RWPE1 (cell line): Measurements from ENCODE around the gene RABEP1.

ENCODE experiments used
- CTCF ChIA-PET: fragments of 350-600 bp; sonication (Branson Sonifier 250); formaldehyde crosslinking; extraction: SDS; loops from one replicate; lab custom pipeline; 2021; lab: Yijun Ruan, JAX
- POLR2A ChIA-PET: fragments of 400-600 bp; formaldehyde crosslinking; extraction: SDS; loops from one replicate; lab custom pipeline; 2020; ENCODE audit warnings: antibody characterized with exemption; ENCODE audit not compliant: low non-redundant PET; lab: Yijun Ruan, JAX
- DNase-seq: peaks from one replicate; pipeline ENCODE4 v3.0.0; 2012; ENCODE audit warnings: low spot score
- H3K27ac ChIP-seq: fragments of 450-650 bp; 2 replicates; pipeline ENCODE4 v1.5.1; 2017
- TF ChIP-seq, protein P1 (sequence below): fragments of 450-650 bp; conservative IDR thresholded peaks from 2 replicates; pipeline ENCODE4 v1.5.1; 2017; ENCODE audit warnings: low read depth, mild to moderate bottlenecking

RABEP1 gene

DNA sequence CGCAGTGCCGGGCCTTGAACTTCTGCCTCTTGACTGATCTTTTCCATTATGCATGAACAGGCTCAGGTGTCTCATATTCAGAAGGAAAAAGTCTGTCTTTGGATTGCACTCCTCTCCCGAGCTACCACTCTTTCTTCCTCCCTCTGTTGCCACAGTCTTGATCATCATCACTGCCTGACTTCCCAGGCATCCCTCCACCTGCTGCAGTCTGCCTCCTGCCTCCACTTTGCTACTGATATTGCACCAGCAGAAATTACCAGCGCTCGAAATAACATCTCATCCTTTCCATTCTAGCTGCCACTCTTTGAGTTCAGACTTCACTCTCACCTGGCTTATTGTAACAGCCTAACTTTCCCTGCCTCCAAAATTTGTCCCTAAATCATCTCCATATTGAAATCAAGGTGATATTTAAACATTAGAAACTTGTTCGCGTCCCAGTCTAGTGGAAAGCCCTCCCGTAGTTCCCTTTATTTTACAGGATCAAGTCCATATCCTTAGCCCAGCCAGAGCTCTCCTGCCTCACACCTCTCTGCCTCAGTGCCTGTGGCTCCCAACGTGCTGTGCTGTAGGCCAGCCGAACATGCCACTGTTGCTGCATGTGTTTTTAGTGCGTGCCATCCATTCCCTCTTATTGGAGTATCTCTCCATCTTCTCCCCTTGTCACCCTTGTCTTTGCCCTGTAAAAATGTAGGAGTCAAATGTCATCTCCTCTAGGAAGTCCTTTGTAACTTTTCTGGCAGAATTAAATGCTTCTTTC, 97.4 kb downstream of the RABEP1 start:
- ChIA-PET POLR2A (no interaction called here), CTCF (interaction anchor here (0.6 kb wide), 1 partner anchor 24 kb away, joined by 3 read pairs; no protein-coding TSS in a partner anchor)
- H3K27ac ChIP-seq, result no peak overlapping the region

GRCh38 chr17:5380491-5381135, 98.5 kb downstream of the RABEP1 start:
- H3K27ac ChIP-seq, result no peak overlapping the region
- no peak for DNase-seq
- TF ChIP-seq, protein P1, sequence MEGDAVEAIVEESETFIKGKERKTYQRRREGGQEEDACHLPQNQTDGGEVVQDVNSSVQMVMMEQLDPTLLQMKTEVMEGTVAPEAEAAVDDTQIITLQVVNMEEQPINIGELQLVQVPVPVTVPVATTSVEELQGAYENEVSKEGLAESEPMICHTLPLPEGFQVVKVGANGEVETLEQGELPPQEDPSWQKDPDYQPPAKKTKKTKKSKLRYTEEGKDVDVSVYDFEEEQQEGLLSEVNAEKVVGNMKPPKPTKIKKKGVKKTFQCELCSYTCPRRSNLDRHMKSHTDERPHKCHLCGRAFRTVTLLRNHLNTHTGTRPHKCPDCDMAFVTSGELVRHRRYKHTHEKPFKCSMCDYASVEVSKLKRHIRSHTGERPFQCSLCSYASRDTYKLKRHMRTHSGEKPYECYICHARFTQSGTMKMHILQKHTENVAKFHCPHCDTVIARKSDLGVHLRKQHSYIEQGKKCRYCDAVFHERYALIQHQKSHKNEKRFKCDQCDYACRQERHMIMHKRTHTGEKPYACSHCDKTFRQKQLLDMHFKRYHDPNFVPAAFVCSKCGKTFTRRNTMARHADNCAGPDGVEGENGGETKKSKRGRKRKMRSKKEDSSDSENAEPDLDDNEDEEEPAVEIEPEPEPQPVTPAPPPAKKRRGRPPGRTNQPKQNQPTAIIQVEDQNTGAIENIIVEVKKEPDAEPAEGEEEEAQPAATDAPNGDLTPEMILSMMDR, result no peak
- POLR2A ChIA-PET, result interaction anchor here (0.6 kb wide), 1 partner anchor 9 kb away, joined by 6 read pairs; no protein-coding TSS in a partner anchor
- CTCF ChIA-PET, result no interaction called here

More for the DNA sequence above, 97.4 kb downstream of the RABEP1 start:
- no peak for DNase-seq
- TF ChIP-seq, protein P1, result no peak

- TF ChIP-seq, protein P1, result no peak
- ChIA-PET CTCF (interaction anchor here (0.6 to 0.7 kb wide), 2 partner anchors 49 to 71 kb away, joined by 3 to 4 read pairs; no protein-coding TSS in a partner anchor), POLR2A (no interaction called here)
- DNase-seq, result no peak
- H3K27ac ChIP-seq, result no peak overlapping the region
Observed at GRCh38 chr17:5381542-5381941, 99.5 kb downstream of the RABEP1 start.

DNA sequence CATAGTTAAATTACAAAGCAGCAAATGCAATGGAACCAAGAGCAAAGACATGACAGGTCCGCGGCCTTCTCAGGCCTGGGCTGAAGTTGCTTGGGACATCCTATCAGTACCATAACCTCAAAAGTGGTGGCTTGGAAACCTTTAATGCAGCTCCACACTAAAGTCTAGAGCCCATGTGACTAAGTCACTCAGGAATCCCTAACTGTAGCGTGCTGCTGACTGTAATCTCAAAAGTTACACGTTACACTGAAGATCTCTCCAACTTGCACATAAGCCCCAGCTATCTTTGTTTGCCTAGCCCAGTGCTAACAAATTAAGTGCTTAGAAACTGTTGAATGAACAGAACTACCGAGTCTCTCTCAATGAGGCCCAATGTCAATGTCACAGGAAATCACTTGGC, 109.6 kb downstream of the RABEP1 start:
- DNase-seq, result no peak
- H3K27ac ChIP-seq, result no peak overlapping the region
- ChIA-PET POLR2A (no interaction called here), CTCF (interaction anchor here (0.6 kb wide), 2 partner anchors 27 to 146 kb away, joined by 4 to 5 read pairs; no protein-coding TSS in a partner anchor)
- TF ChIP-seq, protein P1, result no peak

- TF ChIP-seq, protein P1, result no peak
- ChIA-PET POLR2A (no interaction called here), CTCF (no interaction called here)
- no peak overlapping the region for H3K27ac ChIP-seq
- no peak for DNase-seq
Observed at GRCh38 chr17:5396612-5397011, 114.5 kb downstream of the RABEP1 start.

DNA sequence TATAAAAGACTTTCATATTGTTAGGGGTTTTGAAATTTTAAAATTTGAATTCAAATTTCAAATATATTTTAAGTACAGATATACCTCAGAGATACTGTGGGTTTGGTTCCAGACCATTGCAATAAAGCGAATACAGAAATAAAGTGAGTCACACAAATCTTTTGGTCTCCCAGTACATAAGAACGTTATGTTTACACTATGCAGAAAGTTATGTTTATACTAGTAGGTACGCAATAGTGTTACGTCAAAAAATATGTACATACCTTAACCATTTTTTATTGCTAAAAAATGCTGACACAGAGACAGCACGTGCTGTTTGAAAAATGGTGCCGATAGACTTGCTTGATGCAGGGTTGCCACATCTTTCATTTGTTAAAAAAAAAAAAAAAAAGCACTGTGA, 117.7 kb downstream of the RABEP1 start:
- H3K27ac ChIP-seq, result no peak overlapping the region
- TF ChIP-seq, protein P1, result no peak
- no peak for DNase-seq
- POLR2A ChIA-PET, result no interaction called here
- CTCF ChIA-PET, result interaction anchor here (0.6 kb wide), 1 partner anchor 1033 kb away, joined by 3 read pairs; no protein-coding TSS in a partner anchor
